ENCODE results near the gene UBE2E2. TPM values are rescaled to one million over a fixed set of nuclear protein-coding genes. Genes with fewer than 3 reads are reported as not detected.

UBE2E2 gene
- total and polyA plus RNA-seq, 9 donors, result 25.5 to 84.9 (median 38.5) TPM

- intact Hi-C loops (cut with DNase I), result loop anchor here in 1 of 4 donors (5.0 kb wide), 1 partner anchor 1828 kb away; no protein-coding TSS in a partner anchor
- 5 to 19% (median 12%) methylated on average over 1 of the region's 1 CpG for WGBS, 3 donors
- TF ChIP-seq CTCF (IDR thresholded peaks at IDR 0.05), result no peak
- TF ChIP-seq POLR2A (IDR thresholded peaks at IDR 0.05), result no peak
- TF ChIP-seq EP300 (IDR thresholded peaks at IDR 0.05), result no peak
Measured at GRCh38 chr3:23304424-23304823, 101.3 kb downstream of the UBE2E2 start.

GRCh38 chr3:23308986-23309625, 106.0 kb downstream of the UBE2E2 start:
- H3K9me3 ChIP-seq, result no peaks in the 10 kb centered on the region
- no peaks in the 10 kb centered on the region for H3K36me3 ChIP-seq
- WGBS, 3 donors, result 94 to 97% (median 94%) methylated on average over 2 of the region's 2 CpGs
- TF ChIP-seq EP300 (IDR thresholded peaks at IDR 0.05), result no peak
- no peak for TF ChIP-seq POLR2A (IDR thresholded peaks at IDR 0.05)
- no peak for TF ChIP-seq CTCF (IDR thresholded peaks at IDR 0.05)
- intact Hi-C loops (cut with DNase I), result no loop called here
- H3K27ac ChIP-seq, result no peak overlapping the region
- peaks cover 3% of the 10 kb centered on the region for H3K4me1 ChIP-seq (ENCODE audit: insufficient read depth)
- no peak for DNase-seq
- no peaks in the 10 kb centered on the region for H3K27me3 ChIP-seq
- no peak overlapping the region for H3K4me3 ChIP-seq

More at GRCh38 chr3:23304424-23304823, 101.3 kb downstream of the UBE2E2 start:
- Histone ChIP-seq H3K27me3 (no peaks in the 10 kb centered on the region), H3K36me3 (no peaks in the 10 kb centered on the region), H3K4me3 (no peak overlapping the region), H3K9me3 (no peaks in the 10 kb centered on the region), H3K27ac (no peak overlapping the region), H3K4me1 (ENCODE audit: insufficient read depth) (peaks cover 1% of the 10 kb centered on the region)
- no peak for DNase-seq

- no peaks in the 10 kb centered on the region for H3K27me3 ChIP-seq
- DNase-seq, result no peak
- no peak for TF ChIP-seq EP300 (IDR thresholded peaks at IDR 0.05)
- TF ChIP-seq POLR2A (IDR thresholded peaks at IDR 0.05), result no peak
- no peak for TF ChIP-seq CTCF (IDR thresholded peaks at IDR 0.05)
- 65 to 88% (median 70%) methylated on average over 3 of the region's 3 CpGs for WGBS, 3 donors
- H3K36me3 ChIP-seq, result no peaks in the 10 kb centered on the region
- intact Hi-C loops (cut with DNase I), result no loop called here
- no peak overlapping the region for H3K27ac ChIP-seq
- no peaks in the 10 kb centered on the region for H3K9me3 ChIP-seq
- peaks cover 2% of the 10 kb centered on the region for H3K4me1 ChIP-seq (ENCODE audit: insufficient read depth)
- H3K4me3 ChIP-seq, result no peak overlapping the region
Measured at GRCh38 chr3:23312866-23313265, 109.7 kb downstream of the UBE2E2 start.

- Histone ChIP-seq H3K4me1 (ENCODE audit: insufficient read depth) (peaks cover 2% of the 10 kb centered on the region), H3K4me3 (no peak overlapping the region), H3K36me3 (no peaks in the 10 kb centered on the region), H3K27me3 (no peaks in the 10 kb centered on the region), H3K9me3 (no peaks in the 10 kb centered on the region), H3K27ac (no peak overlapping the region)
- intact Hi-C loops (cut with DNase I), result no loop called here
- TF ChIP-seq POLR2A (IDR thresholded peaks at IDR 0.05), result no peak
- no peak for TF ChIP-seq EP300 (IDR thresholded peaks at IDR 0.05)
- no peak for TF ChIP-seq CTCF (IDR thresholded peaks at IDR 0.05)
- WGBS, 3 donors, result 56 to 79% (median 78%) methylated on average over 5 of the region's 5 CpGs
- no peak for DNase-seq
Measured at GRCh38 chr3:23314981-23315762, 112.0 kb downstream of the UBE2E2 start.

Data from ovary (tissue), 9 donors.